Lower leg skin (tissue), 3 donors: Measurements from ENCODE around the gene GALP.

Experiments
- POLR2A ChIP-seq, 2 donors: fragments of 450-650 bp; IDR thresholded peaks; one replicate each; pipeline ENCODE4 v1.6.1; 2016 to 2017; ENCODE audit warnings: antibody characterized with exemption in 2 of 2, mild to moderate bottlenecking in 1 of 2, moderate library complexity in 1 of 2
- TF ChIP-seq, protein P1 (sequence below), 3 donors: fragments of 450-650 bp; IDR thresholded peaks; one replicate each; pipeline ENCODE4 v1.5.1; 2016; ENCODE audit warnings: antibody characterized with exemption in 3 of 3, mild to moderate bottlenecking in 3 of 3, moderate library complexity in 2 of 3

DNA sequence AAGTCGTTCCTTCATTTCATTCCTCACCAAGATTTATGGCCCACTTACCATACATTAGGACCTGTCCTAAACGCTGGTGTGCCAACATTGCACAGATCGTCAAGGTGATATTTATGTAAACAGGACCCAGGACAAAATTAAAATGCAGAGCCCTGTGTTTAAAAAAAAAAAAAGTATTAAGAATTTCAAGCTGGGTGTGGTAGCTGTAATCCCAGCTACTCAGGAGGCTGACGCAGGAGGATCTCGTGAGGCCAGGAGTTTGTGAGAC is 41.2 kb upstream of the GALP start:
- TF ChIP-seq, protein P1, sequence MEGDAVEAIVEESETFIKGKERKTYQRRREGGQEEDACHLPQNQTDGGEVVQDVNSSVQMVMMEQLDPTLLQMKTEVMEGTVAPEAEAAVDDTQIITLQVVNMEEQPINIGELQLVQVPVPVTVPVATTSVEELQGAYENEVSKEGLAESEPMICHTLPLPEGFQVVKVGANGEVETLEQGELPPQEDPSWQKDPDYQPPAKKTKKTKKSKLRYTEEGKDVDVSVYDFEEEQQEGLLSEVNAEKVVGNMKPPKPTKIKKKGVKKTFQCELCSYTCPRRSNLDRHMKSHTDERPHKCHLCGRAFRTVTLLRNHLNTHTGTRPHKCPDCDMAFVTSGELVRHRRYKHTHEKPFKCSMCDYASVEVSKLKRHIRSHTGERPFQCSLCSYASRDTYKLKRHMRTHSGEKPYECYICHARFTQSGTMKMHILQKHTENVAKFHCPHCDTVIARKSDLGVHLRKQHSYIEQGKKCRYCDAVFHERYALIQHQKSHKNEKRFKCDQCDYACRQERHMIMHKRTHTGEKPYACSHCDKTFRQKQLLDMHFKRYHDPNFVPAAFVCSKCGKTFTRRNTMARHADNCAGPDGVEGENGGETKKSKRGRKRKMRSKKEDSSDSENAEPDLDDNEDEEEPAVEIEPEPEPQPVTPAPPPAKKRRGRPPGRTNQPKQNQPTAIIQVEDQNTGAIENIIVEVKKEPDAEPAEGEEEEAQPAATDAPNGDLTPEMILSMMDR (IDR thresholded peaks at IDR 0.05): no peak
- no peak for TF ChIP-seq POLR2A (IDR thresholded peaks at IDR 0.05)
